ENCODE results near the gene FBRSL1.

DNA sequence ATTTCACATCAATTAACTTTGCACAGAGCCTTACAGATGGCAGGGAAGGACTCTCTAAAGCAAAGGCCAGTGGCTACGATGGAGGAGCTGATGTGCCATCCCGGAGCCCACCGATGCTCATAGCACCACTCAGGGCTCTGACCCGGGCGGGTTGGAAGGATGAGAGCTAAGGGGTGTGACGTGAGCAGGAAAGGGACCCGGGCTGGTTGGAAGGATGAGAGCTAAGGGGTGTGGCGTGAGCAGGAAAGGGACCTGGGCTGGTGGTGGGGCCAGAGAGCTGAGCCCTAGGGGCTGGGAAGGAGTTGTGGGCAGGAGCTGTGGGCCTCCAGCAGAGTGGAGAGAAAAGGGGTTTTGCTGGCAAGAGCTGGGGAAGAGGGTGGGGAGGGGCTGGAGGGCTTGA is 3.8 kb upstream of the FBRSL1 start:
- TF ChIP-seq, protein P1, sequence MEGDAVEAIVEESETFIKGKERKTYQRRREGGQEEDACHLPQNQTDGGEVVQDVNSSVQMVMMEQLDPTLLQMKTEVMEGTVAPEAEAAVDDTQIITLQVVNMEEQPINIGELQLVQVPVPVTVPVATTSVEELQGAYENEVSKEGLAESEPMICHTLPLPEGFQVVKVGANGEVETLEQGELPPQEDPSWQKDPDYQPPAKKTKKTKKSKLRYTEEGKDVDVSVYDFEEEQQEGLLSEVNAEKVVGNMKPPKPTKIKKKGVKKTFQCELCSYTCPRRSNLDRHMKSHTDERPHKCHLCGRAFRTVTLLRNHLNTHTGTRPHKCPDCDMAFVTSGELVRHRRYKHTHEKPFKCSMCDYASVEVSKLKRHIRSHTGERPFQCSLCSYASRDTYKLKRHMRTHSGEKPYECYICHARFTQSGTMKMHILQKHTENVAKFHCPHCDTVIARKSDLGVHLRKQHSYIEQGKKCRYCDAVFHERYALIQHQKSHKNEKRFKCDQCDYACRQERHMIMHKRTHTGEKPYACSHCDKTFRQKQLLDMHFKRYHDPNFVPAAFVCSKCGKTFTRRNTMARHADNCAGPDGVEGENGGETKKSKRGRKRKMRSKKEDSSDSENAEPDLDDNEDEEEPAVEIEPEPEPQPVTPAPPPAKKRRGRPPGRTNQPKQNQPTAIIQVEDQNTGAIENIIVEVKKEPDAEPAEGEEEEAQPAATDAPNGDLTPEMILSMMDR (conservative IDR thresholded peaks at IDR 0.05 in 1 of 2, IDR thresholded peaks at IDR 0.05 in 1 of 2; ENCODE audit: extremely low read depth in 1 of 2, insufficient read depth in 1 of 2, low read depth in 1 of 2, low read length in 2 of 2): no peak
- no peak for TF ChIP-seq EZH2 (IDR thresholded peaks at IDR 0.05; ENCODE audit: borderline replicate concordance, low read length)

All from mammary epithelial cell (primary cell).